HG02885 (cell line): ENCODE data around the gene DEXI.
A peak's percentile ranks its signal among the peaks of the same experiment; 100 is the strongest.
"Not testable (repeated sequence)": the region's sequence is repeated elsewhere in the genome, so short reads cannot be mapped to it uniquely, and the experiment has no call there.

Source experiments
- ATAC-seq: cut with Tn5 transposase; IDR thresholded peaks from one replicate; pipeline ENCODE4 v1.9.1; 2021; ENCODE audit warnings: mild to moderate bottlenecking; ENCODE audit not compliant: unreplicated experiment, poor library complexity

The DEXI gene

DNA sequence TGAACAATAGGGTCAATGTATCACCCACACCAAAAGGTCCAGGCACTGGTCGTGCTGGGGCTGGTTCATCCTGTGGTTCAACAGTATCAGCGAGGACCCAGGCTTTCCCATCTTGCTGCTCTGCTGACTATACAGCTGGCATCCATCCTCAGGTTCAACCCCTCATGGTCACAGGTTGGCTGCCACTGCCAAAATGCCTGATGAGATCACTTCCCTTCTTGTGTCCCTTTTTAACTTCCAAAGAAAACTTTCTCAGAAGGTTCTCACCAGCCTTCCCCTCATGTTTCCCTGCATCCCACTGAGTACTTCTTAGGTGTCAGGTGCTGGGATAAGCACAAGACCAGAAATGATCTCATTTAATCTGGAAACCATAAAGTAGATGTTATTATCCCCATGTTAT is 27.8 kb upstream of the DEXI start:
- no peak for ATAC-seq

GRCh38 chr16:10969615-10970014 is 27.3 kb upstream of the DEXI start:
- ATAC-seq: no peak

DNA sequence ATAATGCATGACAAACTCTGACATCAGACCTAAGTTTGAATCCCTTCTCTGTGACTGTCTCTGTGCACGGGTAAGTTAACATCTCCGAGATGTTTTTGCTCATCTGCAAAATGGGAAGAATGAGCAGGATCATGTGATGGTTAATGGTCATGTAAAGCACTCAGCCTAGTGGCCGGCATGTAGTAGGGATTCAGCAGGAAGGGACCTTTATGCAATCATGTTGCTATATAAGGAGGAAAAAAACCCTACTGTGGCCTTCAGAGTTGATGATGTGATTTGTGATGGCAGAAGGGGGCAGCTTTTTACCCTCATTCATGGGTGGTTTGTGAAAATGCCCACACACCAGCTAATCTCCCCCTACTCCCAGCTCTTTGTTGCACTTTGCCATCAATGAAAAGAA is 26.2 kb upstream of the DEXI start:
- no peak for ATAC-seq

- no peak for ATAC-seq
Measured at GRCh38 chr16:10967986-10968385, 25.7 kb upstream of the DEXI start.

DNA sequence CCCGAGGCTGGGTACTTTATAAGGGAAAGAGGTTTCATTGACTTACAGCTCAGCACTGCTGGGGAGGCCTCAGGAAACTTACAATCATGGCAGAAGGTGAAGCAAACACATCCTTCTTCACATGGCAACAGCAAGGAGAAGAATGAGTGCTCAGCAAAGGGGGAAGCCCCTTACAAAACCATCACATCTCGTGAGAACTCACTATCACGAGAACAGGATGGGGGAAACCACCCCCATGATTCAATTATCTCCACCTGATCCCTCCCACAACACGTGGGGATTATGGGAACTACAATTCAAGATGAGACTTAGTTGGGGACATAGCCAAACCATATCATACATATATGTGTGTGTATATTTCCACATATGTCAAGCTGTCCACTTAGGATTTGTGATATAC is 24.3 kb upstream of the DEXI start:
- not testable (repeated sequence) for ATAC-seq

- ATAC-seq: no peak
Measured at GRCh38 chr16:10966129-10966528, 23.9 kb upstream of the DEXI start.

DNA sequence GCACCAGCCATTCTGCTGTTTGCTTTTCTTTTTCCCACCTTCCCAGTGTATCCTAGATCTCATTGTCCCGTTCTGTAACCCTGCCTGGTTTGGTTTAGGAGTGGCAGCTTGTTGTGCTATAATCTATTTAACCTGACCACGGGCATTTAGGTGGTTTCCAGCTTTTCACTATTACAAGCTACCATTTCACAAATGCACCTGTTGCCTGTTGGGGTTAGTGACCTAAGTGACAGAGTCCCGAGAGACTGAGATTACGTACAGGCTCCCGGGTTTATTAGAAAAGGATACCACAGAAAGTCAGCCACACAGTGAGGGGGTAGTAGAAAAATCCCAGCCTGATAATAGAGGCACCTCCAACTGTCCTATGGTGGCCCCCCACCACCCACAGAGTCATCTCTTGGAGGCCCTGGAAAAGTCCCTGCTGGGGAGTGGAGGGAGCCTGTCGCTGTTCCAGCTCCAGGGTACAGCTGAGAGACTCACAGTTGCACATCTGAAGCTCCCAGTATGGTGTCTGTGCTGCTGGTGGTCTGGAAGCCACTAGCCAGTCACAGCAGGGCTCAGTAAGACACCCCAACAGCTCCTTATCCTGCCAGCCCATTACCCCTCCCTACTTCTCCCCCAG is 23.3 kb upstream of the DEXI start:
- ATAC-seq: peak; percentile 62

- peak; percentile 63 for ATAC-seq
Measured at GRCh38 chr16:10964891-10965326, 22.6 kb upstream of the DEXI start.

DNA sequence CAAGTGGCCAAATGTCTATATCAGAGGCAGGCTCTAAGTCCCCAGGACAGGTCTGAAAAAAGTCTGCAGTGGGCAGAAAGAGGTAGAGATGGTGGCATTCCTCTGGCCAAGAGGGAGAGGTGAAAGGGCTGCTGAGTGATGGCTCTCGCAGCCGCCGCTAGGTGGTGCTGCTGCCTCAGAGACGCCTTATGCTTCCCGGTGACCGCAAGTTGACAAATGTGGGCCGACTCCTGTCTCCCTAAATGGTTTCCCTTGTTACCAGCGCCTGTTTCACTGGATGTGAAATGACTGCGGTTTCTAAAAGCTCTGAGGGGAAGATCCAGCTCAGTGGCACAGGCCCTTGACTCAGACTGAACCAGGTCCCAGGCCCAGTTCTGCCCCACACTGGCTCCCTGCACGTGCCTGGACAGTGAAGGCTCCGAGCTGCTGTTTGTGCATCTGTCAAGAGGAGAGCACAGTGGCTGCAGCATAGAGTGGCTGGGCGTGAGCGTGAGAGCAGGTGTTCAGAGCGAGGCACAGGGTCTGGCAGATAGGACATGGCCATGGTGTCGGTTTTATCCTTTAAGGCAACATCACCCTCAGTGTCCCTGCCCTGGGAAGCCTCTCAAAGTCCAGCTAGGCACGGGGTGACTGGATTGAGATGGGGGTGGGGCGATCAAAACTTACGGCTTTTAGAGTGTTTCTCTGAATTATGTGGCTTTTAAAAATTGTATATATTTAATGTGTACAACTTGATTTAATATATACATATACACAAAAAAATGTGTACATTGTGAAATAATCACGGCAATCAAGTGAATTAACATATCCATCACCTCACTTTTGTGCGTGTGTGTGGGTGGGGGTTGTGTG is 22.0 kb upstream of the DEXI start:
- peak; percentile 56 for ATAC-seq

GRCh38 chr16:10961231-10961630 is 19.0 kb upstream of the DEXI start:
- no peak for ATAC-seq

- ATAC-seq: no peak
Measured at GRCh38 chr16:10959161-10959560, 16.9 kb upstream of the DEXI start.

DNA sequence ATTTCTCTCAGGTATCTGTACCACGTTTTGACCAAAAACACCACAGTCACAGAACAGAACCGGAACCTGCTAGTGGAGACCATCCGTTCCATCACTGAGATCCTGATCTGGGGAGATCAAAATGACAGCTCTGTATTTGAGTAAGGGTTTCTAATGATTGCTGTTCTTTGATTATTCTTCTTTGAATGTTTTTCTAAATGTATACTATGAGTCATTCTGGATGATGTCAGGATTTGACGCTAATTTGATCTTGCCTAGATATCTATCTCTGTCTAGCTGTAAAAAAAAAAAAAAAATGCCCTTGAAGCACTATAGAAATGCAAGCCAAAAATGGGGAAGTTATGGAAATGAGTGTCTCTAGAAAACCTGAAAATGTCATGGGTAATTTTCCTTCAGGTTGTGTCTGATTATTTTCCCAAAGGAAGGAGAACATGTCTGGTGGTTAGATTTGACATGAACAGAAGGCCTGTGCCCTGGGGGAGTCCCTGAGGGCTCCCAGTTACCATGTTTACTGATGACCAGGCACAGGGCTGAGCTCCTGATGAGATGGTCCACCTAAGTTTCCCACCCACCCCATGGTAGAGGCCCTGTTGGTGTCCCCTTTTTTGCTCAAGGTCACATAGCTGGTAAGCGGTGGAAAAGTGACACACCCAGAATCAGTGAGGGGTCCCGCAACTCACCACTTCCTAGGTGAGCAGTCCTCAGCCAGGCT is 15.7 kb upstream of the DEXI start:
- ATAC-seq: no peak

DNA sequence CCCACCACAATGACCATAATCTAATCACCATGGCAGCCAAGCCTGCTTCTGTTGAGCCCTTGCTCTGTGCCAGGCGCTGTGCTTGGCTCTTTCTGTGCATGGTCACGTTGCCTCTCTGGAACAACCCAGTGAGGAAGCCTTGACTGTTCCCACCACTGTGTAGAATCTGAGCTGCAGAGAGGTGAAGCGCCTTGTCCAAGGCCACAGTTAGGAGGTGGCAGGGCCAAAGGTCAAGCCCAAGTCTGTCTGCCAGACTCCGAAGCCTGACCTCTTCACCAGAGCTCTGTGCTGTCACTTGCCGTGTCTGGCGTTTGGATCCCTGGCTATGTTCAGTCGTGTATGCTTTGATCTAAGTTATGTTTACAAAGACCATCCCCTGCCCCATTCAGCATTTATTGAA is 12.6 kb upstream of the DEXI start:
- no peak for ATAC-seq

GRCh38 chr16:10951026-10951425 is 8.8 kb upstream of the DEXI start:
- ATAC-seq: no peak

GRCh38 chr16:10950393-10950792 is 8.1 kb upstream of the DEXI start:
- no peak for ATAC-seq

DNA sequence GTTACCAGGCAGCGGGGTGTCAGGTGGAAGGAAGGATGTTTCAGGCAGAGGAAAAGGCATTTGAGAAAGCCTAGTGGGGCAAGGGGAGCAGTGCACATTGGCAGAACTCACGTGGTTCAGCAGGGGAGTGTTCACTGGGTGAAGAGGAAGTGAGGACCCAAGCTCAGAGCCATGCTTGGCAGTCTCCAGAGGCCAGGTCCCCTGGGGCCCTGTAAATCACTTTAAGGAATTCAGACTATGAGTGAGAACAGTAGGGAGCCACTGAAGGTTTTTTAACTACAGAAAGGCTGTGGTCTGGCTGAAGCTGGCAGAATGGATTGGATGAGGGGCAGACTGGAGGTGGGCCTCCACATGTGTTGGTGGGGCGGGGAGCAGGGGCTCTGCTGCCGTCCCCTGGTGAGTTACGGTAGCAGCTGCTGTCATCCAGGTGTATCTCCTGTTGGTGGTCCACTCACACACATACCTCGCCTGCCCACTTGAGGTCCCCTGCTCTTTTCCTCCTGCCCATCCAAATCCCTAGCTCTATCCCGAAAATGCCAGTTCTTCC is 7.2 kb upstream of the DEXI start:
- ATAC-seq: peak; percentile 65

GRCh38 chr16:10947211-10947787 is 5.0 kb upstream of the DEXI start:
- ATAC-seq: no peak

DNA sequence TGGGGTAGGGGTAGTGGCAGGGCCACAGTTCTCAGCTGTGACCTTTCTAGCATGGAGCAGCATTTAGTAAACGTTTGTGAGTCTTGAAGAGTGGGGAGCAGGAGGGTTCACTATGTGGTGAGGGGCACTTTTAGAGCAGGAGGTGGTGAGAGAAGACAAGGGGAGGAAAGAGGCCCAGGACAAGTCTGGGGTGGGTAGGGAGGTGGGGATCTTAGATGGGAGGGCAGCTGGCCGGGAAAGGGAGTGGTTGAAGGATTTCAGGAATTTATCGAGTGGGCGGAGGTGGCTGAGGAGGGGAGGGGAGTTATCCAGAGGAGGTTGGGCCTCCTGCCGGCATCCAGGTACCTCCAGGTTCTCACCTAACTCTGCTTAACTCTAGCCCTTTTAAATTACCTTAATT is 4.0 kb upstream of the DEXI start:
- no peak for ATAC-seq

DNA sequence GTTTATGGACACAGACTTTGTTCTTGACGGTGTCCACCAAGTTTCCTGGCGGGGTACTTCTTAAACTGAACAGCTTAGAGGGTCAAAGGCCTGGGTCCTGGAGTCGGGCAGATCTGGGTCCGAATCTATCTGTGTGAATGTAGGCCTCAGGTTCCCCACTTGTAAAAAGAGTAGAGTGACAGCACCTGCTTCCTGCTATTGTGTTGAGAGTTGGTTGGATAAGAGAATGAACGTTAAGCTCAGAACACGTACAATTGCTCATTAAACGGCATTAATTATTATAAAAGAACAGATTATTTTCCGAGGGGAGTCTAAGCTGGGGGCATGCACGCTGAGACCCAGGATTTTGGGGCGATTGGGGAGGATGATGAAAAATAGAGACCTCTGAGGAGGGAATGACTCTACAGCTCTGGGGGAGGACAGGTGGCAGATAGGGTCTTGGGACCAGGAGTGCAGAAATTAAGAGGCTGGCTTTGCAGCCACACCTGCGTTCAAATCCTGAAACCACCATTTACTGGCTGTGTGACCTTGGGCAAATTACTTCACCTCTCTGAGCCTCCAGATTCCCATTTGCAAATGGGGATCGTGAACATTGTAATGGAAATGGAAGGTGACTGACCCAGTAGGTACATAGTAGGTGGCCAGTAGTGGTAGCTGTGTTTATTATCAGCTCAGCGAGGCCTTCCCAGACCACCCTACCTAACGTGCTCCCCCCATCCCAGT is 3.0 kb upstream of the DEXI start:
- ATAC-seq: no peak
